Measurements from ENCODE around the gene THADA. TPM values are rescaled to one million over a fixed set of nuclear protein-coding genes. Genes with fewer than 3 reads are reported as not detected.
A peak's percentile ranks its signal among the peaks of the same experiment; 100 is the strongest.

Gene THADA
- total RNA-seq, 1 donor, result 33.2 TPM

- DNase-seq (ENCODE audit: low read depth), result peak; percentile 77
- TF ChIP-seq CTCF (IDR thresholded peaks at IDR 0.05; ENCODE audit: insufficient read depth, low read depth, low read length), result no peak
- H3K4me3 ChIP-seq (ENCODE audit: low read depth, low read length), result no peak overlapping the region
Observed at GRCh38 chr2:43634604-43635306, 38.9 kb upstream of the THADA start.

GRCh38 chr2:43631618-43632317 lies 35.9 kb upstream of the THADA start:
- no peak overlapping the region for H3K4me3 ChIP-seq (ENCODE audit: low read depth, low read length)
- no peak for DNase-seq (ENCODE audit: low read depth)
- TF ChIP-seq CTCF (IDR thresholded peaks at IDR 0.05; ENCODE audit: insufficient read depth, low read depth, low read length), result no peak

GRCh38 chr2:43622931-43623451 lies 27.2 kb upstream of the THADA start:
- no peak for TF ChIP-seq CTCF (IDR thresholded peaks at IDR 0.05; ENCODE audit: insufficient read depth, low read depth, low read length)
- DNase-seq (ENCODE audit: low read depth), result peak; percentile 57
- H3K4me3 ChIP-seq (ENCODE audit: low read depth, low read length), result no peak overlapping the region

- no peak for TF ChIP-seq CTCF (IDR thresholded peaks at IDR 0.05; ENCODE audit: insufficient read depth, low read depth, low read length)
- DNase-seq (ENCODE audit: low read depth), result no peak
- H3K4me3 ChIP-seq (ENCODE audit: low read depth, low read length), result no peak overlapping the region
Observed at GRCh38 chr2:43619511-43619910, 23.7 kb upstream of the THADA start.

DNA sequence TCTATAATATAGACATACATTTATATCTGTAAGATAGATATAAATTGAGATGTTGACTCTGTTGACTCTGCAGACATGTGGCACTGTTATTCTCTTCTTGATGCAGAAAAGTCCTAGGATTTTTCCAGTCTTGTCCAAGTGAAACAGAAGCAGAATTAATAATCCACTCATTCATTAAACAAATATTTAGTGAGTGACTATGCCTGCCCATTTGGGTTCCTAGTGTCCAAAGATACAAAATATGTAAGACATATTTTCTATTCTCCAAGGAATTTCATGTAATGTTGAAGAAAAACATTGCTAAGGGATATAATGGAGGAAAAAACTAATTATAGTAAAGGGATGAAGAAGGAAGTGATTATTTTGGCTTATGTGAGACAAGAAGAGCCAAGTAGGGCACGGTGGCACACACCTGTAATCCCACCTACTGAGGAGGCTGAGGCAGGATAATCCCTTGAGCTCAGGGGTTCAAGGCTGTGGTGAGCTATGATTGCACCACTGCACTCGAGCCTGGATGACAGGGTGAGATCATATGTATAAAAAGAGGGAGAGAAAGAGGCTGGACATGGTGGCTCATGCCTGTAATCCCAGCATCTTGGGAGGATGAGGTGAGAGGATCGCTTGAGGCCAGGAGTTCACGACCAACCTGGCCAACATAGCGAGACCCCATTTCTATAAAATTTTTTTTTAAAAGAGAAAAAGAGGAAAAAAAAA lies 21.3 kb upstream of the THADA start:
- no peak for DNase-seq (ENCODE audit: low read depth)
- no peak for TF ChIP-seq CTCF (IDR thresholded peaks at IDR 0.05; ENCODE audit: insufficient read depth, low read depth, low read length)
- no peak overlapping the region for H3K4me3 ChIP-seq (ENCODE audit: low read depth, low read length)

GRCh38 chr2:43612944-43613343 lies 17.1 kb upstream of the THADA start:
- no peak for TF ChIP-seq CTCF (IDR thresholded peaks at IDR 0.05; ENCODE audit: insufficient read depth, low read depth, low read length)
- H3K4me3 ChIP-seq (ENCODE audit: low read depth, low read length), result no peak overlapping the region
- DNase-seq (ENCODE audit: low read depth), result peak; percentile 33

All from fibroblast of villous mesenchyme (primary cell).